Glomerular visceral epithelial cell (primary cell): ENCODE measurements around the gene JCAD.

ENCODE experiments used
- DNase-seq: peaks from one replicate; pipeline ENCODE4 v3.0.0-alpha.2; 2016; ENCODE audit errors: extremely low spot score

Gene JCAD

DNA sequence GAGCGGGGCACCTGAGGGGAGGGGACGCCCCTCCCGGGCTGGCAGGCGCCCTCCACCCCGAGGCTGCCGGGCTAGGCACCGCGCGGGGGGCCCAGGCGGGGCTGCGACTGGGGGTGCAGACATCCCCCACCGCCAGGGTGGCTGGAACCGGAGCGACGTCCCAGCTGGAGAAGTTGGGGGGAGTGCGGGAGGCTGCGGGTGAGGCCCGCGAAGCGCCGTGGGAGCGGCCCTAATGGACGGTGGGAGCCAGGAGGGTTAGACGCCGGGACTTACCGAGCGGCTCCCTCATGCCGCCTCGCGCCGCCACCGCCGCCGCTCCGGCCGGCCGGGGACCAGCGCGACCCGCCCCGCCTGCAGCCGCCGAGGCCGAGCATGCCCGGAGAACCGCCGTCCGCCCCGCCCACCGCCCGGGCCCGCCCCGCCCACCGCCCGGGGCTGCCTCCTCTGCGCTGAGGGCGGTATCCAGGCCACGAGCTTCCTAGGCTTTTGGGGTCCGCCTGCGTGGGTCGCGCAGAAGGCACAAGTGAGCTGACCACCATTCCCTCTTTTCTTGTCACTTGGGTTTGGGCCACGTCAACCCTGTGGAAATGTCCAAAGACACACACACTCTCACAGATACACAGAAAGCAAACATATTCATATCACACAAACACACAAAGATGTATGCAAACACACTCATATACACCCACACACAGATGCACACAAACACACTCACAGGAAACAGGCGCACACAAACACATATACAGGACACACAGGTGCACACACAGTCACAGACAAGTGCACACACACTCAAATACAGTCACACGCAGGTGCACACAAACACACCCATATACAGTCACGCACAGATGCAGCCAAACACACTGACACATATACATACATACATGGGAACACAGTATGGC is at the start of gene JCAD:
Gene JCAD, minus strand, starts transcription at position 378 of the 899 bp plus-strand sequence. CDS start 11,774 bp downstream, outside the sequence.
- DNase-seq = peak; percentile 66

DNA sequence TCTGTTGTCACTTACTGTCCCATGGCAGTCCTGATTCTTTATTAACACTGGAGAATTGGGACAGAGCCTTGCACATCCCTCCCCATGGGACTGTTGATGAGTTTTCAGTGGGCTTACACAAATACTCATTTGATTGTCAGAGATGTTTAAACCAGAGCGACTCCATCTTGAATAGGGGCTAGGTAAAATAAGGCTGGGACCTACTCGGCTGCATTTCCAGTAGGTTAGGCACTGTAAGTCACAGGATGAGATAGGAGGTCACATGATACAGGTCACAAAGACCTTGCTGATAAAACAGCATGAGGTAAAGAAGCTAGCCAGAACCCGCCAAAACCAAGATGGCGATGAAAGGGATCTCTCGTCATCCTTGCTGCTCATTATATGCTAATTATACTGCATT is 47.6 kb upstream of the JCAD start:
- no peak for DNase-seq

DNA sequence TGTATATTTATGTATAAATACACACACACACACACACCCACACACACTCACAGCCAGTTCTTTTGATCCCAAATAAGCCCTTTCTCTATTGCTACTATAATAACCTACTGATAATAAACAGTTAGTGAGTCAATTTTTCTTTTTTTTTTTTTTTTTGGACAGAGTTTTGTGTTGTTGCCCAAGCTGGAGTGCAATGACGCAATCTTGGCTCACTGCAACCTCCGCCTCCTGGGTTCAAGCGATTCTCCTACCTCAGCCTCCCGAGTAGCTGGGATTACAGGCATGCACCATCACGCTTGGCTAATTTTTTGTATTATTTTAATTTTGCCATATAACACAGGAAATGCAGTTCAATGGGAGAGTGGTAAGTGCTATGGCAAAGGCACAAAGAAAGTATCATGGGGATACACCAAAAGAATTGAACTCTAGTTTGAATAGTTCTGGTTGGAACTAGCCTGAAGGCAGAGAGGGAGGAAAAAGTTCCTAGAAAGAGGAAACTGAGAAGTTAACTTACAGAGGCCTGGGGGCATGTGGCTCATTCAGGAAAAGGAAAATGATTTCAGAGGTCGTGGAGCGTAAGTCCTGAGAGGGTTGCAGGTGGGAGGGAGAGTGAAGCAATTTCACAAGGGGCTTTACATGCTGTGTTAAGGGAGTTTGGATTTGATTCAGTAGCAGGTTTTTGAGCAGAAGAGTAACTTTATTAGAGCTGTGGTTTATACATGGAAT is 44.4 kb upstream of the JCAD start:
- DNase-seq = no peak

DNA sequence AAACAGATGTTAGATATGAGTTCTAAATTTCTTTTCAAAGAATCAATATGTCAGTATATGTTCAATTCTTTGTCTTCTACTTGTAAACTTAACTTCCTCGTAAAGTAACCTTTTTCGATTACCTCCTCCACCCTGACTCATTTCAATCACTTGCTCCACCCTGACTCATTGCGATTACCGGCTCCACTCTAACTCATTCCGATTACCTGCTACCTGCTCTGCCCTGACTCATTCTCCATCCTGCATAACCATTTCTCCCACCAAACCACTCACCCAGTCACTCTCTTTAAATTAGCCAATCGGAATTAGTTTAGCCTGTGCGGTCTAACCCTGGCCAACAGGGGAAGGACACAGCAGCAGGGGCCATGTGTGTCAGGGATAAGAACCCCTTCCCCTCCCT is 40.3 kb upstream of the JCAD start:
- DNase-seq = peak; percentile 10

DNA sequence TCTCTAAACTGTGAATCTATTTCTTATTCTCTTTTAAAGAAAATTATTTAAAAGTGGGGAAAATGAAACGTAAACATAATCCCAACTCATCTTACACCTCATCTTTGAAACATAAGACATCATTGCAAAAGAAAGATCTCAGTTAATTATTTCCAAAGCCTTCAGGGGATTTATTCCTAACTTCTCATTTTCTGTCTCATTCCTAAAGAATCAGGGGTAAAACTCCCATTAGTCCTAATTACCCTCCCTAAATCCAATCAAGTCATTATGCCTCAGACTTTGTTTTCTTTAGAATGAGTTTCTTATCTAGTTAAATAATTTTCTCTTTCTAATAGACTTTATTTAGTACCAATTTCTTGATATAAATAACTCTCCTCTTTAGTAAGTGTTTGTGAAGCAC is 39.7 kb upstream of the JCAD start:
- DNase-seq = no peak

GRCh38 chr10:30098629-30099028 is 39.2 kb upstream of the JCAD start:
- DNase-seq = peak; percentile 44

GRCh38 chr10:30096564-30096963 is 37.2 kb upstream of the JCAD start:
- DNase-seq = no peak

GRCh38 chr10:30095631-30096422 is 36.4 kb upstream of the JCAD start:
- no peak for DNase-seq

DNA sequence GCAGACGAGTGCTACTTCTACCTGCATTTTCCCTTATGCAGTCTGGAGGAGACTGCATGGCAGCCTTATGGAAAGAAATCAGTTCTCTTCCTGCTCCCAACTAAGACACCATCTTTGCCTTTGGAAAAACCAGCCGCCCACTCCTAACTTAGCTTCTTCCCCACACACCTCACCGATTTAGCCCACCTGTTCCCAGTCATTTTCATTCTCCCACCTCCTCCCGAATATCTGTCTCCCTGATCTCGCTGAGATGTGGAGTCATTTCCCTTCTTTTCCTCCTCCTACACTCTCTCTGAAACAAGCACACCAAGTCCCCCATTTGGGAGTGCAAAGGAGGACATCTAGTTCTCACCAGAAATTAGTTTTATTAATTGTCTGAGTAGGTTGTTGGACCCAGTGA is 35.2 kb upstream of the JCAD start:
- DNase-seq = no peak

DNA sequence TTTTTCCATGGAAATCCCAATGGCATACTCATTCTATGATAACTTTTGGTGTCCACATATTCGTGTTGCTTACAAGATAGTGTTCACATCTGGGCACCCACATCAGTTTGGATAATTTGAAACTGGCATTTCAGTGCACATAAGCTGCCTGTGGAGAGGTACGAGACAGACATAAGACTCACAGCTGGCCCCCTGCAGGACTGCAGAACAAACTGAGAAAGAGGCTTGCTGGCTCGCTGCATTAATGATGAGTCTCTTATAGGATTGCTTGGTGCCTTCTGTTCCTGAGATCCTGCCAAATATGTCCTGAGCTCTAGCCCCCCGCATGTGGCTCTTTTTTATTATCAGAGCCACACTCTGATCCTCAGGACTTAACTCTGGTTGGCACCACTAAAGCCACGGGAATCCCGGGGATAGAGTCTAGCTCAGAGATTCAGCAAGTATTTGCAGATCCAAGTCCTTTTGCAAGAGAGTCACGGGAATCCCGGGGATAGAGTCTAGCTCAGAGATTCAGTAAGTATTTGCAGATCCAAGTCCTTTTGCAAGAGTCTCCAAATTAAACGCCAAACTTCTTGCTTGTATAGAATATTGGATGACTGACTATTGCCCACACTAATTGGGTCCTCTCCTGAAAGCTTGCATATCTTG is 34.0 kb upstream of the JCAD start:
- DNase-seq = no peak

GRCh38 chr10:30092151-30092790 is 32.9 kb upstream of the JCAD start:
- peak; percentile 55 for DNase-seq

DNA sequence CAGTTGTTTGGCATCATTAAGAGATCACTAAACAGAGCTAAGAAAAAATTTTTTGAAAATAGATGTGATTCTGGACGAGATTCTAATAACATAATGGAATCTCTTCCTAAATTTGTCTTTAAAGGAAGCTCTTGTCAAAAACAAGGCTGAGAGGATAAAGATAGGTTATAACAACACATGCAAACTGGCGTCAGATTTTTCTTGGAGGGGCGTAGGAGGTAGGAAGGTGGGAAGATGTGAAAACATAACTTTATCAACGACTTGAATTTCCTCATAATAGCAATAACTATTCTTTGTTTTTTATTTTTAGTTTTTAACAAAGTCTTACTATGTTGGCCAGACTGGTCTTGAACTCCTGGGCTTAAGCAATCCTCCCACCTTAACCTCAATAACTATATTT is 31.8 kb upstream of the JCAD start:
- no peak for DNase-seq

DNA sequence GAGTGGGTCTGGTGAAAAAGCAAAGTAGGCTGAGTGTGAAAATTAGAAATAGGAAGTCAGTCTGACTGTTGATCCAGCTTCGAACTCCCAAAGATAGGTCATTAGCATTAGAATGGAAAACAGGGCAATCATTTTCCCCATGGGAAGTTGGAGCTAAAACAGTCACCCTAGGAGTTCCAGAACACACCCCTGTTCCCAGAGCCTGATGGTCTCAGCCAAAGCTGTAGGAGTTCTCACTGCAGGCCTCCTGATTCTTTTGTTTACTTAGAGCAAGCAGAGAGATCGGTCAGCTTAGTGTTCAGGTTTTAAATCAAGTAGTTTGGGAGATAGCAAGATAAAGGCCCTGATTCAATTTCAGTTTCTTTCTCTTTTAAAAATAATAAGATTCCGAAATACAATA is 28.8 kb upstream of the JCAD start:
- DNase-seq = no peak

GRCh38 chr10:30083934-30084333 is 24.5 kb upstream of the JCAD start:
- DNase-seq = no peak

- DNase-seq = no peak
These were observed 21.8 kb upstream of the JCAD start for GRCh38 chr10:30081182-30081581.

- DNase-seq = no peak
These were observed 20.8 kb upstream of the JCAD start for GRCh38 chr10:30080161-30080560.

- DNase-seq = no peak
These were observed 20.0 kb upstream of the JCAD start for GRCh38 chr10:30079408-30079807.

- DNase-seq = no peak
These were observed 16.1 kb upstream of the JCAD start for GRCh38 chr10:30075481-30075880.

DNA sequence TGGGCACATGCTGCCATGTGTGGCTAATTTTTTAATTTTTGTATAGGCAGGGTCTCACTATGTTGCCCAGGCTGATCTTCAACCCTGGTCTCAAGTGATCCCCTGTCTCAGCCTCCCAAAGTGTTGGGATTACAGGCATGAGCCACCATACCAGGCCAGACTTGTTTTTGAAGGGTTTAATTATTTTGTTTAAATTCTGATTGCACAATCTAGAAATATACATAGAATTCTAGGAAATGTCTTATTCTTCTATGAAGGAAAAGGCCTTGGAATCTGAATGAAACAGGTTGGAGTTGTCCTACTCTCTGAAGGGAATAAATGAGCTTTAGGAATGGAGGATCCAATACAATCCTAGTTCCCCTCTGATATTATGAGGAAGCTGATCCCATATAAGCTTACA is 15.5 kb upstream of the JCAD start:
- no peak for DNase-seq

GRCh38 chr10:30074090-30074489 is 14.7 kb upstream of the JCAD start:
- no peak for DNase-seq

DNA sequence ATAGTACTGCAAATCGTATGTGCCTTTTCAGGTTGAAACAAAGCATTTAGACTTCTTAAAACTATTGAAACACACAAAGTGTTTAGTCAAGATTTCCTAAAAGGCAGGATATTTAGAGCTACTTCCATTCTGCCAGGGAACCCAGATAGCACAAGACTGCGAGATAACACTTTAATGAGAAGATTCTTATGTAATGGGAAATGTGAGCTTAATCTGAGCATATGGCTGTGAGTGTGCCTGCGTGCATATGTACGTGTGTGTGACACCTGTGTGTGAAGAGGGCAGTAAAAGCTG is 14.3 kb upstream of the JCAD start:
- DNase-seq = no peak
